A673 (cell line): Measurements from ENCODE around the gene REG3A. TPM values are rescaled to one million over a fixed set of nuclear protein-coding genes. Genes with fewer than 3 reads are reported as not detected.

Experiments used
- BruUV-seq: library from RNA; stranded (reverse); fragments of 400-500 nt; replicated peaks from 2 replicates; lab custom pipeline; 2021; lab: Mats Ljungman, UMichigan
- CTCF ChIA-PET: fragments of 300-600 bp; sonication (Branson Sonifier 250); formaldehyde crosslinking; loops from one replicate; lab custom pipeline; 2022; ENCODE audit warnings: antibody characterized with exemption; lab: Charles Lee
- POLR2A ChIA-PET: fragments of 300-600 bp; sonication (Branson Sonifier 250); formaldehyde crosslinking; loops from one replicate; lab custom pipeline; 2022; ENCODE audit warnings: antibody characterized with exemption; ENCODE audit not compliant: low non-redundant PET; lab: Charles Lee
- DNase-seq: peaks from one replicate; pipeline ENCODE4 v3.0.0-alpha.2; 2015; ENCODE audit warnings: low spot score
- H3K27ac ChIP-seq: fragments of 200-600 bp; sonication (generic); 2 replicates; pipeline ENCODE4 v1.5.1; 2016; ENCODE audit warnings: mixed run types, low read depth, mild to moderate bottlenecking, mixed read lengths, antibody characterized with exemption, low read length; ENCODE audit not compliant: poor library complexity, severe bottlenecking
- H3K27me3 ChIP-seq: fragments of 200-600 bp; sonication (generic); replicated peaks from 2 replicates; pipeline ENCODE4 v1.6.1; 2017; ENCODE audit warnings: mixed run types, low read depth, mild to moderate bottlenecking, mixed read lengths, antibody characterized with exemption, low read length; ENCODE audit not compliant: insufficient read depth, poor library complexity
- H3K36me3 ChIP-seq: fragments of 200-600 bp; sonication (generic); 2 replicates; pipeline ENCODE4 v1.6.1; 2016; ENCODE audit warnings: mixed run types, mild to moderate bottlenecking, mixed read lengths, antibody characterized with exemption, low read length; ENCODE audit not compliant: insufficient read depth, poor library complexity, severe bottlenecking
- H3K4me1 ChIP-seq: fragments of 200-600 bp; sonication (generic); 2 replicates; pipeline ENCODE4 v1.6.1; 2017; ENCODE audit warnings: mixed run types, mild to moderate bottlenecking, mixed read lengths, antibody characterized with exemption, low read length; ENCODE audit not compliant: insufficient read depth, poor library complexity, severe bottlenecking
- H3K4me3 ChIP-seq: fragments of 200-600 bp; sonication (generic); 2 replicates; pipeline ENCODE4 v1.5.1; 2016; ENCODE audit warnings: low read depth, mixed run types, mild to moderate bottlenecking, mixed read lengths, low read length; ENCODE audit not compliant: poor library complexity, severe bottlenecking
- H3K9me3 ChIP-seq: fragments of 200-600 bp; sonication (generic); 2 replicates; pipeline ENCODE4 v1.6.1; 2016; ENCODE audit warnings: mixed run types, low read depth, mild to moderate bottlenecking, mixed read lengths, antibody characterized with exemption, low read length; ENCODE audit not compliant: poor library complexity, severe bottlenecking
- CTCF ChIP-seq: fragments of 300-800, 200-600 bp; sonication (generic); conservative IDR thresholded peaks from 2 replicates; pipeline ENCODE4 v1.5.1; 2017; ENCODE audit warnings: low read depth, mild to moderate bottlenecking, antibody characterized with exemption, low read length, moderate library complexity, mixed read lengths
- EZH2 ChIP-seq: fragments of 200-600 bp; sonication (generic); IDR thresholded peaks from 2 replicates; pipeline ENCODE4 v1.6.1; 2017; ENCODE audit warnings: borderline replicate concordance, low read depth, mild to moderate bottlenecking, mixed read lengths, antibody characterized with exemption, low read length; ENCODE audit not compliant: poor library complexity, severe bottlenecking
- intact Hi-C: fragments of 100-400 bp; cut with micrococcal nuclease; formaldehyde crosslinking; loops from one replicate; pipeline ENCODE4 v1.10.0; 2022; ENCODE audit not compliant: unreplicated experiment
- total RNA-seq: library from RNA; stranded (reverse); gene quantifications from 2 replicates; pipeline ENCODE4 v1.2.3, GENCODE V29; 2021

REG3A gene
- total RNA-seq, 1 experiment from 2014 or later = not detected

GRCh38 chr2:79124907-79125720, 34.4 kb downstream of the REG3A start:
- TF ChIP-seq CTCF (no peak), EZH2 (no peak)
- no peak overlapping the region for H3K27ac ChIP-seq
- intact Hi-C loops = no loop called here
- H3K27me3 ChIP-seq = no peaks in the 10 kb centered on the region
- ChIA-PET CTCF (no interaction called here), POLR2A (no interaction called here)
- peaks cover 6% of the 10 kb centered on the region for H3K4me1 ChIP-seq
- DNase-seq = no peak
- BruUV-seq = no TSS peak
- no peaks in the 10 kb centered on the region for H3K9me3 ChIP-seq
- H3K4me3 ChIP-seq = no peak overlapping the region
- H3K36me3 ChIP-seq = no peaks in the 10 kb centered on the region

GRCh38 chr2:79122676-79123075, 36.9 kb downstream of the REG3A start:
- ChIA-PET POLR2A (no interaction called here), CTCF (no interaction called here)
- no TSS peak for BruUV-seq
- no peak for DNase-seq
- intact Hi-C loops = no loop called here
- Histone ChIP-seq H3K9me3 (no peaks in the 10 kb centered on the region), H3K36me3 (no peaks in the 10 kb centered on the region), H3K4me1 (peaks cover 6% of the 10 kb centered on the region), H3K27me3 (no peaks in the 10 kb centered on the region), H3K27ac (no peak overlapping the region), H3K4me3 (no peak overlapping the region)
- no peak for TF ChIP-seq EZH2
- TF ChIP-seq CTCF = no peak

- Histone ChIP-seq H3K4me3 (no peak within 1 kb of the TSS), H3K27me3 (no peaks in the 10 kb centered on the region), H3K9me3 (no peaks in the 10 kb centered on the region), H3K36me3 (no peaks in the 10 kb centered on the region), H3K27ac (no peak within 1 kb of the TSS), H3K4me1 (peaks cover 4% of the 10 kb centered on the region)
- no TSS peak for BruUV-seq
- CTCF ChIA-PET = no interaction called here
- intact Hi-C loops = no loop called here
- TF ChIP-seq CTCF (no peak), EZH2 (no peak)
- DNase-seq = no peak
- POLR2A ChIA-PET = interaction anchor here (0.6 kb wide), 1 partner anchor 135 kb away, joined by 3 read pairs; no protein-coding TSS in a partner anchor
These were observed 39.3 kb downstream of the REG3A start, which contains the start of gene REG1A for GRCh38 chr2:79120194-79120713. TSS of gene REG1A (plus strand) at chr2:79120488. CDS start at chr2:79120862, 374 bp downstream.
